Ureter (tissue), 1 donor: ENCODE measurements around the gene SURF2. TPM values are rescaled to one million over a fixed set of nuclear protein-coding genes. Genes with fewer than 3 reads are reported as not detected.
"Not testable (repeated sequence)": the region's sequence is repeated elsewhere in the genome, so short reads cannot be mapped to it uniquely, and the experiment has no call there.

Experiments
- DNase-seq: peaks from one replicate; pipeline ENCODE4 v3.0.0-alpha.2; 2020; ENCODE audit warnings: low spot score
- total RNA-seq: library from RNA; stranded (reverse); gene quantifications from one replicate; pipeline ENCODE4 v1.2.4, GENCODE V29; 2023
- donor health status: DM: yes; HTN: yes; CAD: no.

The SURF2 gene
- 26.0 TPM for total RNA-seq

GRCh38 chr9:133356391-133357091 lies at the start of gene SURF2, which contains the start of gene SURF1:
Gene SURF2 (plus strand): TSS chr9:133356550. CDS start chr9:133356593, 43 bp downstream.
Gene SURF1 (minus strand): TSS chr9:133356487. CDS start chr9:133356453, 34 bp downstream.
- DNase-seq = peak; percentile 90

- no peak for DNase-seq
These were observed 49.0 kb upstream of the SURF2 start for GRCh38 chr9:133307301-133307700.

- no peak for DNase-seq
These were observed 46.7 kb upstream of the SURF2 start for GRCh38 chr9:133309608-133310007.

GRCh38 chr9:133315997-133316396 lies 40.4 kb upstream of the SURF2 start:
- no peak for DNase-seq

- DNase-seq = not testable (repeated sequence)
These were observed 38.8 kb upstream of the SURF2 start for GRCh38 chr9:133317551-133317950.

DNA sequence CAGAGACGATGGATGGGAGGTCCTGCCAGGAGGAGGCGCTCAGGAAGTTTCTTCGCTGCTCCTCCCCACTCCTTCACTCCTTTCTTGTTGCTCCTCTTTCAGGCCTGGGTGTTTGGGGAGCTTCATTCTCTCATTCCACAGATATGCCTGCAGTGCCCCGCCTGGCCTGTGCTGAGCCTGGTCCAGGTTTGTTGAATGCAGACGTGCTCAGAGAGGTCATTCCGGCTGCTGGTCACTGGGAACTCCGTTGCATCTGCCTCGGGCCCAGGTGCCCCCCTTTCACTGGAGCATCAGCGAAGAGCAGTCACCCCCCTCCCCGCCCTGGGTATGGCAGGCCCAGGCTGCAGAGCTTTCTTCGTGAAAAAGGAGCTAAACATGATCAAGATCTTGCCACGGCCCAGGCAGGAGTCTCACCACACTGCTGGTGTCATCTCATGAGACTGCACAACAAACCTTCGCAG lies 35.9 kb upstream of the SURF2 start:
- no peak for DNase-seq

DNA sequence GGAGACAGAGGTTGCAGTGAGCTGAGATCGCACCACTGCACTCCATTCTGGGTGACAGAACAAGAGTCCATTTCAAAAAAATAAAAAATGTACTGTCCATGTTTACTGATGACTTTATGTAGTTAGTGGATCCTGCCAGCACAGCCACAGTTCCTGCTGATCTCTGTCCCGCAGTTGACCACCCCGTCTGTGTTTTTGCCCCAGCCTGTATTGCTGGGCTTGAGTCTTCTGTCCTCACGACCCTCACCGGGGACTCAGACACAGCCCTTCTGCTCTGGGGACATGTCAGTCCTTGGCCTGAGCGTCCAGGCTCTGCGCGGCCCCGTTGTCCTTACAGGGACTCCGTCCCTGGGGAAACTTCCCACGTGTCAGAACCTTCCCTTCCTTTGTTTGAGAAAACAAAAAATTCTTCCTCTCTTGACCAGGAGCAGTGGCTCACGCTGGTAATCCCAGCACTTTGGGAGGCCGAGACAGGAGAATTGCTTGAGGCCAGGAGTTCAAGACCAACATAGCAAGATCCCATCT lies 34.9 kb upstream of the SURF2 start:
- peak; percentile 33 for DNase-seq

DNA sequence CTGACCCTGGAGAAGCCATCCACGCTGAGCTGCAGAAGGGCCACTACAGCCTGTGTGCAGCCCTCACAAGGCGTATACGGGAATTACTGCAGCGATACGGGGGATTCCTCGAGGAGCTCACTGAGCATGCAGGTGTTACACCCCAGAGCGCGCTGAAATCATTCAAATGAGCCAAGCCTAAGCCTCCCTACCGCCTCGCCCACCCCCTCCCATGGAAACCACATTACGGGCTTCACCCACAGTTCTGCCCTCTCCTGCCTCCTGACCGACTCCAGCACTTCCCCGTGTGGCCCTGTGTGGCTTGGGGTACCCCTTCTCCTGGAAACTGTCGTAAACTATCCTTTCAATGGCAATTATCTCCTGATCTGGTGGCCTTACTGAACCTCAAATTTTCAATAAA lies 33.6 kb upstream of the SURF2 start:
- DNase-seq = no peak

GRCh38 chr9:133323211-133323610 lies 33.1 kb upstream of the SURF2 start:
- DNase-seq = peak; percentile 27

DNA sequence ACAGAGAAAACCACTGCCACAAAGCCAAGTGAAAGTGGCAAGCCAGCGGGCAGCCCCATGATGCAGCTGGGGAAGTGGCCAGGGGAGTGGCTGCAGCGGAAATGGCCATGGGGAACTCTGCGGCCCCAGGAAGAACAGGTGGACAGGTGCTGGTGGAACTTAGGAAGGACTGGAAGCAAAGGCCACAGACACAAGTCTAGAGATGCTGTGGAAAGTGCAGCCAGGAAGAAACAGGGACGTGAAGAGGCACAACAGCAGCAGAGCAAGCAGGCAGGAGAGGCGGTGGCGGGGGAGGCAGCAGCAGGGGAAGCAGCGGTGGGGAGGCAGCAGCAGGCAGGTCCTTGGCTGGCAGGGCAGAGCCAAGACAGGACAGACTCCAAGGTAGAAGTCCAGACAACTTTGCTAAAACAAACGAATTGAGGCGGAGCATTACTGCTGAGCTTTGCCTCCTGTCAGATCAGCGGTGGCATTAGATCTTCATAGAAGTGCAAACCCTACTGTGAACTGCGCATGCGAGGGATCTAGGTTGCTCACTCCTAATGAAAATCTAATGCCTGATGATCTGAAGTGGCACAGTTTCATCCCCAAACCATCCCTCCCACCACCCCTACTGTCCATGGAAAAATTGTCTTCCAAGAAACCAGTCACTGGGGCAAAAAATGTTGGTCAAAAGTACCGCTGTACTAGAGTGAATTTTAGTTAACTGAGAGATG lies 32.2 kb upstream of the SURF2 start:
- DNase-seq = peak; percentile 22

GRCh38 chr9:133327021-133327420 lies 29.3 kb upstream of the SURF2 start:
- not testable (repeated sequence) for DNase-seq

GRCh38 chr9:133327834-133328484 lies 28.4 kb upstream of the SURF2 start:
- peak; percentile 19 for DNase-seq

GRCh38 chr9:133329306-133330156 lies 26.8 kb upstream of the SURF2 start:
- peak; percentile 41 for DNase-seq

DNA sequence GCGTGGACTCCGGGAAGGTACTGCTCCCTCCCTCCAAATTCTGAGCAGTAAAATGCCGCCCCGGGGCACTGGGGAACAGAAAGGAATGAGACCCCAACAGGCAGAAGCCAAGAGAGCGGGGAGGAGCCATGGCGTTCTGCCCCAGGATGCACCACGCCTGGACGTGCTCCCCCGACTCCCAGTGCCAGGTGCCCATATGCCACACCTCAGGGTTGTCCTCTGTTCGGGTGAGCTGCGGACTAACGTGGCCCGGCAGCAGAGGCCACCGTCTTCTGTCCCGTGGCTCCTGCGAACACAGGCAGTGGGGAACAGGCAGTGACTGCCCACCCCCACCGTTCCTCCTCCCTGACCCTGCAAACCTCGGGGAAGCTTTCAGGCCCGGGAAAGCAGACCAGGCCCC lies 25.1 kb upstream of the SURF2 start:
- DNase-seq = no peak

DNA sequence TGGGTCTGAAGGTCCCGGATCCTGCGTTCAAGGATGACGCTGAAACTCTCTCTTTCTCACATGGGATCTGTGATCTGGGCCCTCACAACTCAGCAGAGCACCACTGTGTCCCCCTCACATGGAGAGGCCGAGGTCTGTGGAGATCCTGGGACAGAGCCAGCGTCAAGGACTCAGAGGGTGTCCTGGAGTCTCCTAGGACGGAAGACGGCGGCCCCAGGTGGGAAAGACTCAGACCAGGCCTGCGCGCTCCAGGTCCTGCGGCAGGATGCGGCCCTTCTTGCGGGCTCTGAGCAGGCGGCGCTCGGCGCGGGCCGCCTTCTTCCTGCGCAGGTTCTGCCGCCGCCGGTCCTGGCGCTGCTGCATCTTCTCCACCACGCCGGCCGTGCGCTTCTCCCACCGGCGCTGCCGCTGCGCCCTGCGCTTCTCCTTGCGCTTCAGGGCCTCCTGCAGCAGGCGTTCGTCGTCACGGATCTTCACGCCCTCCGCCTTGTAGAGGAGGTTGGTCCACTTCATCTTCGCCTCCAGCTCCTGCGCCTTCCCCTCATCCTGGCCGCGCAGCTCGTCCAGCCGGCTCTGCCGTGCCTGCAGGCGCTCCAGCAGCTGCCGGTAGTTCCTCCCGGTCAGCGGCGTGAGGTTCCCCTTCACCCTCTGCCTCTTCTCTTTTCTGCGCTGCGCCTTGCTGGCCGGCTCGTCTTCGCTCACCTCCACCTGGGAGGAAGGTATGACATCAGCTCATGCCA lies 24.5 kb upstream of the SURF2 start:
- peak; percentile 40 for DNase-seq

- no peak for DNase-seq
These were observed 24.0 kb upstream of the SURF2 start for GRCh38 chr9:133332381-133332730.

DNA sequence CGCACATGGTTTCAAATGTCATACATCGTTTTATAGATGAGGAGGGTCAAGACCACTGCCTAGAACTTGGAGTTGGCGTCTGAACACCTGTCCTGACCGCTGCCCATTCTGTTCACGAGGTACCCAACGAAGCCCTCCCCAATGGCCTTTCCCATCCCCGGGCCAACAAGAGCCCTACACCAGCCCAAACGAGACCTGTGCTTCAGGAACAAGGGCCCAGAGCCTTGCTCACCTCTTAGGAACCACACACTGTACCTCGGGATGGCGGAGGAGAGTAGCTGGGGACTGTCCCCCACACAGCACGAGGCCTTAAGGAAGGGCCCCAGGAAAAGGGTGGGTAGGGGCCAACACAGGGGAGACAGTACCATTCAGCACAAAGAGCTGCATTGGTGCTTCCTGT lies 23.3 kb upstream of the SURF2 start:
- peak; percentile 29 for DNase-seq

GRCh38 chr9:133333566-133333965 lies 22.8 kb upstream of the SURF2 start:
- DNase-seq = peak; percentile 42

- peak; percentile 66 for DNase-seq
These were observed 22.2 kb upstream of the SURF2 start for GRCh38 chr9:133334161-133334560.

DNA sequence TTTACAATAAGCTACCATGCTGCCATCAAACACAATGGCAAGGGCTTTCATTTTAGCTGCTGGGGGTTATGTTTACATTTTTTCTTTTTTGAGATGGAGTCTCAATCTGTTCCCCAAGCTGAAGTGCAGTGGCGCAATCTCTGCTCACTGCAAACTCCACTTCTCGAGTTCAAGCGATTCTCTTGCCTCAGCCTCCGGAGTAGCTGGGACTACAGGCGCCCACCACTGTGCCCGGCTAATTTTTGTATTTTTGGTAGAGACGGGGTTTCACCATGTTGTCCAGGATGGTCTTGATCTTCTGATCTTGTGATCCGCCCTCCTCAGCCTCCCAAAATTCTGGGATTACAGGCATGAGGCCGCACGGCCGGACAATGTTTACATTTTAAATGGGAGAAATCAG lies 21.5 kb upstream of the SURF2 start:
- DNase-seq = peak; percentile 37
